Measurements from ENCODE around the gene PPIL6. TPM values are rescaled to one million over a fixed set of nuclear protein-coding genes. Genes with fewer than 3 reads are reported as not detected.
A peak's percentile ranks its signal among the peaks of the same experiment; 100 is the strongest.

PPIL6 gene
- total RNA-seq, 1 donor from 2014 or later = 2.2 TPM

DNA sequence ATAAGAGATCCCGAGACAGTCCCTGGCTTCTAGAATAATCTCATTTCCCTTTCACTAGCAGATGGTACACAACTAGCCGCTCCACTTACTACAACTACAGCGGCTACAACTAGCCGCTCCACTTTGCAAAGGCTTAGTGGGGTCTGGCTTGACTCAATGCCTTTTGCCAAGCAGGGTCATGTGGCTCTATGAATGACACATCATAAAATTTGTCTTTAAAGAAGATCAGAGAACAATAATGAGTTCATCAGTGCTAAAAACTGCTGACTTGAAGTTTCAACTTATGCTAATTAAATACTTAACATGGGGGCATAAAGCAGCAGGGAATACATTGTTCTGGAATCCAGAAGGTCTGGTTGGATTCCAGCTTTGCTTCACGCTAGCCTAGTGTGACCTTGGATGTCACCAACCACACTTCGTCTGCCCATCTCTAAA lies 17.2 kb upstream of the PPIL6 start:
- H3K4me1 Mint-ChIP-seq = peaks cover 31% of the 10 kb centered on the region
- TF ChIP-seq, protein P1, sequence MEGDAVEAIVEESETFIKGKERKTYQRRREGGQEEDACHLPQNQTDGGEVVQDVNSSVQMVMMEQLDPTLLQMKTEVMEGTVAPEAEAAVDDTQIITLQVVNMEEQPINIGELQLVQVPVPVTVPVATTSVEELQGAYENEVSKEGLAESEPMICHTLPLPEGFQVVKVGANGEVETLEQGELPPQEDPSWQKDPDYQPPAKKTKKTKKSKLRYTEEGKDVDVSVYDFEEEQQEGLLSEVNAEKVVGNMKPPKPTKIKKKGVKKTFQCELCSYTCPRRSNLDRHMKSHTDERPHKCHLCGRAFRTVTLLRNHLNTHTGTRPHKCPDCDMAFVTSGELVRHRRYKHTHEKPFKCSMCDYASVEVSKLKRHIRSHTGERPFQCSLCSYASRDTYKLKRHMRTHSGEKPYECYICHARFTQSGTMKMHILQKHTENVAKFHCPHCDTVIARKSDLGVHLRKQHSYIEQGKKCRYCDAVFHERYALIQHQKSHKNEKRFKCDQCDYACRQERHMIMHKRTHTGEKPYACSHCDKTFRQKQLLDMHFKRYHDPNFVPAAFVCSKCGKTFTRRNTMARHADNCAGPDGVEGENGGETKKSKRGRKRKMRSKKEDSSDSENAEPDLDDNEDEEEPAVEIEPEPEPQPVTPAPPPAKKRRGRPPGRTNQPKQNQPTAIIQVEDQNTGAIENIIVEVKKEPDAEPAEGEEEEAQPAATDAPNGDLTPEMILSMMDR (conservative IDR thresholded peaks at IDR 0.05) = no peak
- H3K27me3 Mint-ChIP-seq (ENCODE audit: low read depth) = peaks cover 2% of the 10 kb centered on the region
- no peak for DNase-seq (ENCODE audit: low read depth, low spot score)
- peaks cover 15% of the 10 kb centered on the region for H3K36me3 Mint-ChIP-seq (ENCODE audit: low read depth)
- H3K4me3 Mint-ChIP-seq = peak overlapping the region; percentile 88
- H3K9me3 Mint-ChIP-seq = no peaks in the 10 kb centered on the region
- H3K27ac Mint-ChIP-seq (ENCODE audit: unreplicated experiment) = peak overlapping the region; percentile 57

DNA sequence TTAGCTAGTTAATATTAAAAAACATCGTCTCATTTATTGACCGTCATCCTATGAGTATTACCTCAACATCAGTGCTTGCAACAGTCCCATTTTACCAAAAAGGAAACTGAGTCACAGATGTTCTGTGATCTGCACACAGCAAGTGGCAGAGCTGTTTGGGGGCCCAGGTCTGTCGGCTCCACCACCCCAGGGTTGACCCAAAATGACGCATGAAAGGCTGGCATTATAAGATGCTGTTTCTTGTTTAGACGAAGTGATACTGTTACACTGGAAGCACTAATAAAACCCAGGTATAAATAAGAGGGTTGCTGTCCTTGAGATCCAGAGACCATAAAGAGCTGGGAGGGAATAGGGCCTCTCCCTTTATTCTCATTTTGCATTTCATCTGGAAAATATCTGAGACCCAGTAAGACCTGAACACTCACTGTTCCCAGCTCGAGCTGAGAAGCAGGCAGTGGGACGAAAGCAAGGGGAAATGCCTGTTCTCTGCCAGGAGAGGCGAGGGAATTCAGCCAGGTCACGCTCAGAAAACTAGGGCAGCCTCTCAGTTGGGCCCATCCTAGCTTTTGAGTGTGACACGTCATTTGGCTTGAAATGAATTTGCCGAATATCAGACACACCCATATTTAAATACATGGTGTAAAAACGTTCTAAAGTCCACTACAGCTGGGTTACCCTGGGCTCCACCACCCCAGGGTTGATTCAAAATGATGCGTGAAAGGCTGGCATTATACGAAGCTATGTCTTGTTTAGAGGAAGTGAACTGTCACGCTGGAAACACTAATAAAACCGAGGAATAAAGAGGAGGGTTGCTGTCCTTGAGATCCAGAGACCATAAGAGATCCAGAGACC lies 16.5 kb upstream of the PPIL6 start:
- H3K4me3 Mint-ChIP-seq = peak overlapping the region; percentile 88
- H3K36me3 Mint-ChIP-seq (ENCODE audit: low read depth) = peaks cover 8% of the 10 kb centered on the region
- no peaks in the 10 kb centered on the region for H3K9me3 Mint-ChIP-seq
- H3K27me3 Mint-ChIP-seq (ENCODE audit: low read depth) = peaks cover 2% of the 10 kb centered on the region
- H3K27ac Mint-ChIP-seq (ENCODE audit: unreplicated experiment) = no peak overlapping the region
- DNase-seq (ENCODE audit: low read depth, low spot score) = no peak
- peaks cover 31% of the 10 kb centered on the region for H3K4me1 Mint-ChIP-seq
- TF ChIP-seq, protein P1 (conservative IDR thresholded peaks at IDR 0.05) = no peak

DNA sequence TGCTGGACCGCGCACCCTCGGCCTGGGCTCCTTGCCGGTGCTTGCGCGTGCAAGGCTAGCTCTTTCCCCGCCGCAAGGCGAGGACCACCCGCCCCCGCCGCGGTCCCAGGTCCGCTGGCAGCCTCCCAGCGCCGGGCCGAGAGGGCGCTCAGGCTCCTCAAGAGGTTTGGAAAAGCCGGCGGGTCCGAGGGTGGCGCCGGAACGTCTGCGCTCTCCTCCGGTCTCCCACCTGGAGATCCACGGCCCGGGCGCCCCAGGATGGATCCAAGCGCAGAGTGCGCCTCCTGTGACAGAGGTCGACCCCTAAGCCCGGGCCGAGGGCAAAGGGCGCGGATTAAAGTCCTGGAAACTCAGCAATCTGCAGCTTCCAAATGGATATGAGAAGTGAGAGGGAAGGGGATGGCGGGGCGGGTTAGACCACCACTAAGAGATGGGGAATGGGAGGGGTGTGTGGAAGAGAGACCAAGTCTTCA lies 15.7 kb upstream of the PPIL6 start:
- TF ChIP-seq, protein P1 (conservative IDR thresholded peaks at IDR 0.05) = no peak
- peaks cover 2% of the 10 kb centered on the region for H3K27me3 Mint-ChIP-seq (ENCODE audit: low read depth)
- H3K9me3 Mint-ChIP-seq = no peaks in the 10 kb centered on the region
- peak overlapping the region; percentile 88 for H3K4me3 Mint-ChIP-seq
- H3K4me1 Mint-ChIP-seq = peaks cover 31% of the 10 kb centered on the region
- H3K36me3 Mint-ChIP-seq (ENCODE audit: low read depth) = peaks cover 4% of the 10 kb centered on the region
- no peak for DNase-seq (ENCODE audit: low read depth, low spot score)
- no peak overlapping the region for H3K27ac Mint-ChIP-seq (ENCODE audit: unreplicated experiment)

DNA sequence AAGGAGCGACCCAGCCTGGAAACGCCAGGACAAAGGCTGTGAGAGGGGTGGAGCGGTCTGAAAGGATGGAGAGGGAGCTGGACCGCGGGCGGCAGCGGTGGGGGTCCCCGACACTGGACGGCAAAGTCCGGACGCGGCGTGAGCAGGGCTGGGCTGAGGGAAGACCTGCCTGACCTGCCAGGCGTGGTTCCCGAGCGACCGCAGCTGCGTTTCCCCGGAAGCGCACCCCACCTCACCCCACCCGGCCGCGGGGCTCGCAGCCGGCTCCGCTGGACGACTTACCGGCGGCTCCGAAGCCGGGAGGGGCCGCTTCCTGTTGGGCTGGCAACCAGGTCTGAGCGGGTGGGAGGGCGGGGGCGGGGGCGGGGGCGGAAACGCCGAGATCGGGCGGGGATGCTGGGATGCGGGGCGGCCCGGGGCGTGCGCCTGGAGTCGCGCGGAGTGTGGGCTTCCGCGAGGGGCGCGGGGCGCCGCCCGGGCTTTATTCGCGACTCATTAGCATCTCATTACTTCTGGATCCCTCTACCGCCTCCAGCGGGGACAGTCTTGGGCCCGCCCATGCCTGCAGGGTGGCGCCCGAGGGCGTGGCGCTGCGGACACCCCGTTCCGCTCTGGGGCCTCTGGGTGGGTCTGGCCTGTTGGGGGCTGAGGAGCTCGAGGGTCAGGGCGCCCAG lies 15.1 kb upstream of the PPIL6 start, which contains the start of gene MICAL1:
Gene MICAL1 (minus strand): TSS at position 336 of the 674 bp plus-strand sequence. CDS start 1,576 bp downstream, outside the sequence.
- TF ChIP-seq, protein P1 (conservative IDR thresholded peaks at IDR 0.05) = peak; percentile 38
- H3K4me3 Mint-ChIP-seq = peak within 1 kb of the TSS; percentile 95
- H3K27me3 Mint-ChIP-seq (ENCODE audit: low read depth) = peaks cover 2% of the 10 kb centered on the region
- peak within 1 kb of the TSS; percentile 98 for H3K27ac Mint-ChIP-seq (ENCODE audit: unreplicated experiment)
- H3K36me3 Mint-ChIP-seq (ENCODE audit: low read depth) = no peaks in the 10 kb centered on the region
- DNase-seq (ENCODE audit: low read depth, low spot score) = peak; percentile 55
- H3K4me1 Mint-ChIP-seq = peaks cover 31% of the 10 kb centered on the region
- H3K9me3 Mint-ChIP-seq = no peaks in the 10 kb centered on the region

DNA sequence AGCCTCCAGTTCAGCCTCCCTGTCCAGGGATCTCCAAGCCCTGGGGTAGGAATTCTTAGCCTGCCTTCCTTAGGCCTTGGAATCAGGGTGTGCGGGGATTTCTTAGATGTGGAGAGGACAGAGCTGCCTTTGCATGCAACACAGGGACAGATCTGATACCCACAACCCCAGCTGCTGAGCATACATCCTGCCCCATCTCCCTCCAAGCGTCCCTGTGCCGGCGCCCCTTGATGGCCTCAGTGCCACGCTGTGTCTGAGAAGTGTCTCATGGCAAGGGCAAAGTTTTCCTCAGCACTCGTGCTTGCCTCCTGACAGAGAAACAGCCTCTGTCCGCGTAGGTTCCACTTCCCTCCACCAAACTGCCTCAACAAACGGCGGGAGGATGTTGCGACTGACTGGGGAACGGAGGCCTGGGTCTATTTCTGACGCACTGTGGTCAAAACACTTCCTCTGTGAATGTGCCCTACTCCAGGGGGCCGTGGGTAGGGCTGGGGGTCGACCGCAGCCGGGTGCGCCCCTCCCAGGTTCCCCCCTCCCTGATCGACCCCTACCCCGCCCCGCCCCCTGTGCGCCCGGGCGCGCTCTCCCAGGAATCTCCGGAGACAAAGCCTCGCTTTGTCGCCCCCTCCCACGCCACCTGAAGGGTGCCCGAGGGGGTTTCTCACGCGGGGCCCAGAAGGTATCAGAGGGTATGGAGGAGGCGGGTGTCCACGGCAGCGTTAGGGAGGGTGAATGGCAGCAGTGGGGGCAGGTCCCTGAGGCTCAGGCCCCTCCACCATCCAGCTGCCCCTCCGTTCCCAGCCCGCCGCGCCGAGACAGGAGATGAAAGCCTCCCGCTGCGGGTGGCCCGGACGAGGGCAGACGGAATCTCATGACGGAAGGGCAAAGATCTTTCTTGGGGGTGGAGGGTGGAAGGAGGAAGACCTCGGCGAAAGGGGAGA lies 14.3 kb upstream of the PPIL6 start:
- H3K36me3 Mint-ChIP-seq (ENCODE audit: low read depth) = no peaks in the 10 kb centered on the region

More for the DNA sequence above, 14.3 kb upstream of the PPIL6 start:
- Mint-ChIP-seq H3K4me1 (peaks cover 31% of the 10 kb centered on the region), H3K27ac (ENCODE audit: unreplicated experiment) (peak overlapping the region; percentile 98), H3K9me3 (no peaks in the 10 kb centered on the region), H3K4me3 (peak overlapping the region; percentile 95), H3K27me3 (ENCODE audit: low read depth) (peaks cover 2% of the 10 kb centered on the region)
- TF ChIP-seq, protein P1 (conservative IDR thresholded peaks at IDR 0.05) = no peak
- peak; percentile 46 for DNase-seq (ENCODE audit: low read depth, low spot score)

All from neural crest cell (in vitro differentiated cells).